Measurements from ENCODE around the gene NPPA.

DNA sequence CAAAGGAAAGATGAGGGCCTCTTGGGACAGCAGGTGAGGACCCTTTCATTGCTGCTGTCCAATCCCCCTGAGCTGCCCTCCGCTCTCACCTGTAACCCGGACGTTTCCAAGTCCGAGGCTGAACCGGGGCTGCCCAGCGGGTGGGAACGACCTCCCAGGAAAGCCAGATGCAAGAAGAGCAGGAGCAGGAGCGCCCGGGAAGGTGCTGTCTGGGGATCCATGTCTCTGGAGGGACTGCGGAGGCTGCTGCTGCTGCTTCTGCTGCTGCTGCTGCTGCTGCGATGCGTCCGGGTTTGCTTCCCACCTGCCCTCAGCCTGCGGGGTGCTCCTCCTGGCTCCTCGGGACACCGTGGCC lies 11.0 kb upstream of the NPPA start, which contains the start of gene NPPB:
- TF ChIP-seq TAF1 (IDR thresholded peaks at IDR 0.05; ENCODE audit: borderline replicate concordance, low read depth, low read length) (no peak), GABPA (IDR thresholded peaks at IDR 0.05; ENCODE audit: low read depth) (no peak)
- TF ChIP-seq, protein P1, sequence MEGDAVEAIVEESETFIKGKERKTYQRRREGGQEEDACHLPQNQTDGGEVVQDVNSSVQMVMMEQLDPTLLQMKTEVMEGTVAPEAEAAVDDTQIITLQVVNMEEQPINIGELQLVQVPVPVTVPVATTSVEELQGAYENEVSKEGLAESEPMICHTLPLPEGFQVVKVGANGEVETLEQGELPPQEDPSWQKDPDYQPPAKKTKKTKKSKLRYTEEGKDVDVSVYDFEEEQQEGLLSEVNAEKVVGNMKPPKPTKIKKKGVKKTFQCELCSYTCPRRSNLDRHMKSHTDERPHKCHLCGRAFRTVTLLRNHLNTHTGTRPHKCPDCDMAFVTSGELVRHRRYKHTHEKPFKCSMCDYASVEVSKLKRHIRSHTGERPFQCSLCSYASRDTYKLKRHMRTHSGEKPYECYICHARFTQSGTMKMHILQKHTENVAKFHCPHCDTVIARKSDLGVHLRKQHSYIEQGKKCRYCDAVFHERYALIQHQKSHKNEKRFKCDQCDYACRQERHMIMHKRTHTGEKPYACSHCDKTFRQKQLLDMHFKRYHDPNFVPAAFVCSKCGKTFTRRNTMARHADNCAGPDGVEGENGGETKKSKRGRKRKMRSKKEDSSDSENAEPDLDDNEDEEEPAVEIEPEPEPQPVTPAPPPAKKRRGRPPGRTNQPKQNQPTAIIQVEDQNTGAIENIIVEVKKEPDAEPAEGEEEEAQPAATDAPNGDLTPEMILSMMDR (IDR thresholded peaks at IDR 0.05) = no peak

Data from SK-N-SH (cell line).